Right renal pelvis (tissue), 4 donors: ENCODE measurements around the gene HSPG2. TPM values are rescaled to one million over a fixed set of nuclear protein-coding genes. Genes with fewer than 3 reads are reported as not detected.

Experiments used
- DNase-seq, 4 donors: peaks; one replicate each; pipeline ENCODE4 v3.0.0-alpha.2; 2013; ENCODE audit warnings: low read depth in 4 of 4, low spot score in 3 of 4, missing footprints in 1 of 4
- polyA plus RNA-seq, 4 donors: library from polyadenylated mRNA; unstranded; fragments of 120-200 nt; gene quantifications; one replicate each; pipeline ENCODE4 v1.2.1, GENCODE V29; 2013; ENCODE audit not compliant: insufficient read length in 4 of 4

The HSPG2 gene
- polyA plus RNA-seq, 4 donors = 147 to 222 (median 176) TPM

DNA sequence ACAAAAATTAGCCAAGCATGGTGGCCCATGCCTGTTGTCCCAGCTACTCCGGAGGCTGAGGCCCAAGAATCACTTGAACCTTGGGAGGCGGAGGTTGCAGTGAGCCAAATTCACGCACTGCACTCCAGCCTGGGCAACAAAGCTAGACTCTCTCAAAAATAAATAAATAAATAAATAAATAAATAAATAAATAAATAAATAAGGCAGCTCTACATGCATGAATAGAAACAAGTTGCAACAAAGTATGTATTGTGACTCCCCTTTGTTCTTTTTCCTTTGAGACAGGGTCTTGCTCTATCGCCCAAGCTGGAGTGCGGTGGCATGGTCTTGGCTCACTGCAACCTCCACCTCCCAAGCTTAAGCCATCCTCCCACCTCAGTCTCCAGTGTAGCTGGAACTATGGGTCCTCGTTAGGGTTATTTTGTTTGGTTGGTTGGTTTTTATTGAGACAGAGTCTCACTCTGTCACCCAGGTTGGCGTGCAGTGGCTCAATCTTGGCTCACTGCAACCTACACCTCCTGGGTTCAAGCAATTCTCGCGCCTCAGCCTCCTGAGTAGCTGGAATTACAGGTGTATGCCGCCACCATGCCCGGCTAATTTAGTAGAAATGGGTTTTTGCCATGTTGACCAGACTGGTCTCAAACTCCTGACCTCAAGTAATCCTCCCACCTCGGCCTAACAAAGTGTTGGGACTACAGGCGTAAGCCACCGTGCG lies 162.1 kb downstream of the HSPG2 start:
- no peak for DNase-seq

DNA sequence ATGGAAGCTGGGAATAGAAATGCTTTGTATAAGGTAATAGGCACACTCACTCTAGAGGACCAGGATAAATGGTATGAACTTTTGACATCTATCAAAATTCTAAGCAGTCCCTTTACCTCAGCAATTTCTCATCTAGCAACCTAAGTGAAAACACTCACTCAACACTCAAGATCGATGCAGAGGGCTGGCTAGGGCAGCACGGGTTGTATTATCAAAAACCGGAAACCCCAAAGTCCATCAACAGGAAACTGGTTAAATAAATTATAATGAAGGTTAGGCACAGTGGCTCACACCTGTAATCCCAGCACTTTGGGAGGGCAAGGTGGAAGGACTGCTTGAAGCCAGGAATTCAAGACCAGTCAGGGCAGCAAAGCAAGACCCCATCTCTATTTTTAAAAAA lies 163.5 kb downstream of the HSPG2 start:
- DNase-seq = no peak

Other genes starting within 250 kb of the HSPG2 start
- gene USP48, start 154.2 kb downstream of the HSPG2 start, polyA plus RNA-seq = 10 to 100 TPM; 58.9 to 71.7 (median 65.9) TPM
- gene LDLRAD2, start 125.0 kb downstream of the HSPG2 start, polyA plus RNA-seq = 1 to 10 TPM; 3.6 to 5.5 (median 5.3) TPM
- under 1 TPM in 1 of 4 donors, not detected in 3; 0.13 TPM for gene CELA3B, start 39.7 kb upstream of the HSPG2 start, polyA plus RNA-seq
- gene CELA3A, start 64.3 kb upstream of the HSPG2 start, polyA plus RNA-seq = under 1 TPM in 1 of 4 donors, not detected in 3; 0.13 TPM
- gene CDC42, start 115.4 kb upstream of the HSPG2 start, polyA plus RNA-seq = 100 to 1,000 TPM; 349 to 435 (median 419) TPM
- 1 to 10 TPM; 6.7 to 8.2 (median 7.0) TPM for gene WNT4, start 205.8 kb upstream of the HSPG2 start, polyA plus RNA-seq